ENCODE measurements around the gene SYK. TPM values are rescaled to one million over a fixed set of nuclear protein-coding genes. Genes with fewer than 3 reads are reported as not detected.
"Not testable (repeated sequence)": the region's sequence is repeated elsewhere in the genome, so short reads cannot be mapped to it uniquely, and the experiment has no call there.

Gene SYK
- total RNA-seq, 1 donor from 2014 or later: under 0.01 TPM

DNA sequence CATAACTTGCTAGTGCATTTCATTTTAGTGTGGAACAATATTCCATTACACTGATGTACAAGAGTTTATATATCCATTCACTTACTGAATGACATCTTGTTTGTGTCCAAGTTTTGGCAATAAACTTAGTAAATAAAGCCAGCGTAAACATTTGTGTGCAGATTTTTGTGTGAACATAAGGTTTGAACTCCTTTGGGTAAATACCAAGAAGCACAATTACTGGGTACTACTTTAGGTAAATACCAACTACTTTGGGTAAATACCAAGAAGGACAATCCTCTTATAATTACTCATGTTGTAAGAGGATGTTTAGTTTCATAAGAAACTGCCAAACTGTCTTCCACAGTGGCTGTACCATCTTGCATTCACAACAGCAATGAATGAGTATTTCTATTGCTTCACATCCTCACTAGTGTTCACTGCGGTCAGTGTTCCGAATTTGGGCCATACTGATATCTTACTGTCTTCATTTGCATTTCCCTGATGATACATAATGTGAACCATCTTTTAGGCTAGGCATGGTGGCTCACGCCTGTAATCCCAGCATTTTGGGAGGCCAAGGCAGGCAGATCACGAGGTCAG lies 2.3 kb upstream of the SYK start:
- DNase-seq: no peak

DNA sequence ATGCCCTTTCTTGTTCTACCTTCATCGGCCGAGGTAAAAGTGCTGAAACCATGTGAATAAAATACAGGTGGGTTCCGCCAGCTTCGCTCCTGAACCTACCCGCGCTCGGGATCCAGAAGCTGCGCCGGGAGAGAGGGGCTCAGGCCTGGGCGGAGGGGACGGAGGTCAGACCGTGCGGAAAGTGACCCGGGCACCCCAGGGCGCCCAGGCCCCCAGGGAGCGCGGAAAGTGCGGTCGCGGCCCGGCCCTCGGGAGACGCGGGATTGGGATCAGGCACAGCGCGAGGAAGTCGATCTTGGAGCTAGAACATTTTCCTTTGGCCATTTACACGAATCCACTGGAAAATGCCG lies 329 bp downstream of the SYK start:
- DNase-seq: no peak

DNA sequence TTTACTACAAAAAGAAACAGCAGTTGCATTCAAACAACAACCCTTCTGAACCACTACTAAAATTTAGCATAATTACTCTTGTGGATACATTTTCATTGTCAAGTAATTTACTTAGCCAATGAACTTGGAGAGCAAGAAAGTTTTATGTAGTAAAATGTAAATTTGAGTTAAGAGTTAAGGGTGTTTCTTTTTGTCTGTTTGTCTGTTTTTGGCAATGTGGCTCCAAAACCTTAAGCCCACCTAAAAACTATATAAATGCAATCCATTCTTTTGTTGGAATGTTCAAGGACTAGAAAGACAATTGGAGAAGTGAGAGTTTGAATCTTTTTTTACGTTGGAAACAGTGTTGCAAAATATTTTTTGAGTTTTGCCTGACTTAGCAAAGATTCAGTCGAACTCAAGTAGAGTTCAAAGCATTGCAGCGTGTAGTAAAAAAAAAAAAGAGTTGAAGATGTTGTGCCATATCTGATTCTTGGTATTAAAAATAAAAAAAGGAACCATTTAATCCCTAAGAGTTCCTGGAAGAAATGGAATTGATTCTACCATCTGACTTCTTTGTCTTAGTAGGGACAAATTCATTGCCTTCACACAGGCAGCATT lies 867 bp downstream of the SYK start:
- no peak for DNase-seq

GRCh38 chr9:90803860-90804593 lies 2.4 kb downstream of the SYK start:
- no peak for DNase-seq

GRCh38 chr9:90805006-90805996 lies 3.7 kb downstream of the SYK start:
- no peak for DNase-seq

- no peak for DNase-seq
Observed at GRCh38 chr9:90807006-90807405, 5.4 kb downstream of the SYK start.

DNA sequence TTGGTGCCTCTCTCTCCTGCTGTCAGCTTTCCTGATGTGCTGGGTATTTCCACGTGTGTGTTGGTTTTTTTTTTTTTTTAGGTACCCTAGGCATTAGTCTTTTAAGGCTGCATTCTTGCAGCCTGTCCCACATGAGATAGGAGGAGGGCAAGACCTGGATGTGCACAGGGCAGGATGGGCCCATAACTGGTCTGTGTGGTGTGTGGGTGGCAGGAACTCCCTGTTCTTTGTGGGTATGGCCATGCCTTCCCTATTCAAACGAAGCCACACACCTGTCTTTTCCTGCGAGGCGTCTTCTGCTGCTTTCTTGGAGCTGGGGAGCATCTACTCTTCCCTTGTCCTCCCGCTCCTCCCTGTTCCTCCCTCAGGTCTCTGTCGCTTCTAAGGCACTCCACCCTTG lies 6.8 kb downstream of the SYK start:
- no peak for DNase-seq

- no peak for DNase-seq
Observed at GRCh38 chr9:90808890-90809685, 7.5 kb downstream of the SYK start.

DNA sequence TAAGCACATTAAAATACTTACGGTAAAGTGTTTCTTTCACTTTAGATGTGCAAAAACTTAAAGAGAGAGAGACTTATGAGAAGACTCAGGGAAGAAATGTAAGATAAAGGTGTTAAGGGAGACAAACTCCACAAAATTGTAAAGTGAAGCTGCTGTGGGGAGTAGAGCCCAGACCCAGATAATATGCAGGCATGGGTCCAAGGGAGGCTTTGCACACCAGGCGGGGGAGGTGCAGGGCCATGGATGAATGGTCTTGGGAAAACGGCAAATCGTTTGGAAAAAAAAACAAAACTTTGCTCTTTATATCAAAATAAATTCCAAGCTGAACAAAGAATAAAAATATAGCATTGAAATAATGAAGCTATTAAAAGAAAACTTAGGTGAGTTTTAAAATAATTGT lies 9.1 kb downstream of the SYK start:
- DNase-seq: no peak

DNA sequence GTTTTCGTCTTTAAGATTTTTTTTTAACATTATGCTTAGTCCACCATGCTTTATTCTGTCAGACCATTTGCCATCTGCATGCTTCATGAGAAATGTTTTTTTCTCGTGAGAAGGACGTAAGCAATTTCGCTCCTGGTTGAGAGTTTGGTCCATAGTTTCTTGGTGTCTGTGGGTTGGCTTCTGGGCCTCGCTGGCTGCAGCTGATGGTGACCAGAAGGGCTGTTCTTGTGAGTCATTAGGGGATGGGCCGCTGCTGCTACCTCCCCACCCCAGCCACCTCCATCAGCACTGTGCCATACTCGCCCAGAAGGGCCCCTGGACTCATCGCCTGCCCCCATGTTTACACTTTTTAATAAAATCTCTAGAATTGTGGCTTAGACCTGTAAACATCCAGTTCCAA lies 11.4 kb downstream of the SYK start:
- no peak for DNase-seq

- no peak for DNase-seq
Observed at GRCh38 chr9:90813523-90813922, 11.9 kb downstream of the SYK start.

- no peak for DNase-seq
Observed at GRCh38 chr9:90814355-90814754, 12.7 kb downstream of the SYK start.

DNA sequence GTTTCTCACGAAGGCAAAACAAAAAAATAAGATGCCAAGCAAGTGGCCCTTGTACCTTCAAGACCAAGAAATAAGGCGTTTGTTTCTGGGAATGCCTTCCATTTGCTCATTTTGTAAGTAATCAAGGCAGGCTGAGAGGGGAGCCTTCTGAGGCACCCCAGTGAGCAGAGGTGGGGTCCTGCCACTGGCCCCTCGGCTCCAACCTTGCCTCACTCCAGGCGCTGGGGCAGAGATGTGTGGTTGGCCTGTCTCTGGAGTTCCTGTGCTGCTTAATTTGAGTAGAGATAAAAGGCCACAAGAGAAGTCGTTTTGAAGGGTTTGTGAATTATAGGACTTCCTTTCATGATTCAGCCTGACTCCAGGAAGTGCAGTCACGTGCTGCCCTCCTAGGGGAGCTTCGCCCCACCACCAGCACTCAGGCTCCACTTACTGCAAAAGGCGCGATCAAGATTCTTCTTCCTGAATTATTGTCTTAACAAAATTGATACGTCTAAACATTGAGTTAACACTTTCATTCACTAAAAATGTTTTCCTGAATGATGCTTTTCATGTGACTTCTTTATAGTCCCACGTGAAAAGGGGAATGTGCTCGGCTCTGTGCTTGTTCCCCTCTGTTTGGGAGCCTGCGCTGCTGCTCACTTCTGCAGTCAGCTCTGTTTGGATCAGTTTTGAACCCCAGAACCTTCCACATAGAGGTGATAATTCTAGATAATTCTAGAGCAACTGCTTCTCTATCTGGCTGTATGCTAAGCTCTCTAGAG lies 13.7 kb downstream of the SYK start:
- DNase-seq: peak; percentile 5

DNA sequence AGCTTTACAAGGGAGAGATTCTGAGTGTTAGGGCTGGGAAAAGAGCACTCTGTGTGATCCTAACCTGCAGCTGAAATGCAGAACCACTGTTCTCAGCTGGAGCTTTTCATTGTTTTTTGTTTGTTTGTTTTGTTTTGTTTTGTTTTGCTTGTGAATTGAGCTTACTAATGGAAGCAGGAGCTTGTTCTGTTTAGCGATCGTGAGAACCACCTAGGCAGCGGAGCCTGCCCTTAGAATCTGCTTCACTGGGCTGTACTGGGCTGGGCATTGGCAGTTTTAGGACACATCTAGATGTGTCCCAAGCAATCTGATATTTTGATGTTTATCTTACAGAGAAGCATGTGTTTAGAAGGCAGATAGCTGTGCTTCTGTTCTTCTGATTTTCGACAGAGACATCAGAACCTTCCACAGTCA lies 14.3 kb downstream of the SYK start:
- no peak for DNase-seq

DNA sequence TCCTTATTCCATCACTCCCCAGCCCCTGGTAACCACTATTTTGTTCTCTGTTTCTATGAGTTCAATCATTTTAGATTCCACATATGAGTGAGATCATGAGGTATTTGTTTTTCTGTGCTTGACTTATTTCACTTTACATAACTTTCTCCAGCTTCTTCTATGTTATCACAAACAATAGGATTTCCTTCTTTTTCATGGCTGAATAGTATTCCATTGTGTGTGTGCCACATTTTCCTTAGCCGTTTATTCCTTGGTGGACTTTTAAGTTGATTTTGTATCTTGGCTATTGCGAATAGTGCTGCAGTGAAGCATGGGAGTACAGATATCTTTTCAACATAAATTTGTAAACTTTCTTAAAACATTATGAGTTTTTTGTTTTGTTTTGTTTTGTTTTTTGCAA lies 15.1 kb downstream of the SYK start:
- no peak for DNase-seq

DNA sequence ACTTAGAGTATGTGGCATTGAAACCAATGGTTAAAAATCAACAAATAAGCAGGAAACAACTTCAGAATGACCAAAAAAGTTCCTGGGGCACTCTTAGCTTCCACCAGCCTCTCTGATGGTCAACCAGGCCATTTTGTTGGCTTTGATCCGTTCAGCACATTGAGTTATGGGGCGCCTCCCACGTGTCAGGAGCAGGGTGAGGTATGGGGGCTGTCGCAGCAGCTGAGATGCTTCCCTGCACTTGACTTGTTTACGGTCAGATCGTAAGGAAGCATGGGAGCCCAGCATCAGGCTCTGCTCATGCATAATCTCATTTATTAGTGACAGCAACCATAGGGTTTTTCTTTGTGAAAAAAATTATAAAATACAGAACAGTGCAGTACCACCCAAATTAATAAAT lies 16.7 kb downstream of the SYK start:
- DNase-seq: no peak

- DNase-seq: not testable (repeated sequence)
Observed at GRCh38 chr9:90820406-90820805, 18.8 kb downstream of the SYK start.

DNA sequence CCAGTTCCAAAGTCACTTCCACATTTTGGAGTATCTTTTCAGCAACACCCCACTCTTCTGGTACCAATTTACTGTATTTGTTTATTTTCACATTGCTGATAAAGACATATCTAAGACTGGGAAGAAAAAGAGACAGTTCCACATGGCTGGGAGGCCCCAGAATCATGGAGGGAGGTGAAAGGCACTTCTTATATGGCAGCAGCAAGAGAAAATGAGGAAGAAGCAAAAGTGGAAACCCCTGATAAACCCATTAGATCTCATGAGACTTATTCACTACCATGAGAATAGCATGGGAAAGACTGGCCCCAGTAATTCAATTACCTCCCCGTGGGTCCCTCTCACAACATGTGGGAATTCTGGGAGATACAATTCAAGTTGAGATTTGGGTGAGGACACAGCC lies 19.6 kb downstream of the SYK start:
- DNase-seq: not testable (repeated sequence)

DNA sequence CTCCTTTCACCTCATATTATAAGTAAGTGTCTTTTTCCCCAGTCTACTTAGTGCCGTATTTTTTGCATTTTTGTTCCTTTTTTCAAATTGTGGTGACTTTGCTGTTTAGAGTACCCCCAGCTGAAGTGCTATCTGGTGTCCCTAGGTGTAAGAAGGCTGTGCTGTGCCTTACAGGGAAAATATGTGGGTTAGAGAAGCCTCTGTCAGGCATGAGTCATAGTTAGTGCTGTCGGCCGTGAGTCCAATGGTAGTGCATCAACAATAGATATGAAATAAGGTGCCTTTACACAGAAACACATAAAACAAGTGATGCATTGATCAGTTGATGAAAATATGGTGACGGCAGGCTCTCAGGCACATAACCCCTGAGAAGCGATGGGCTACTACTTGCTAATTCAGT lies 20.1 kb downstream of the SYK start:
- no peak for DNase-seq

- DNase-seq: no peak
Observed at GRCh38 chr9:90822866-90823265, 21.2 kb downstream of the SYK start.

GRCh38 chr9:90825586-90825985 lies 24.0 kb downstream of the SYK start:
- no peak for DNase-seq
